Gastrocnemius medialis (tissue), 4 donors: ENCODE results near the gene ALDH1B1.

Experiments used
- CTCF ChIP-seq, 5 experiments: fragments of 450-650 bp in 3 of 5; fragments of 200-600 bp in 2 of 5; sonication (generic) in 2 of 5; IDR thresholded peaks in 4 of 5; conservative IDR thresholded peaks in 1 of 5; 1 replicate in 4 of 5; 2 replicates in 1 of 5; pipeline ENCODE4 v1.5.1; 2016 to 2019; ENCODE audit warnings: antibody characterized with exemption in 5 of 5, mild to moderate bottlenecking in 3 of 5, moderate library complexity in 3 of 5
- POLR2A ChIP-seq, 2 donors: fragments of 450-650 bp; IDR thresholded peaks; one replicate each; pipeline ENCODE4 v1.6.1; 2017; ENCODE audit warnings: antibody characterized with exemption in 2 of 2, mild to moderate bottlenecking in 2 of 2, moderate library complexity in 2 of 2

- TF ChIP-seq CTCF (IDR thresholded peaks at IDR 0.05 in 4 of 5, conservative IDR thresholded peaks at IDR 0.05 in 1 of 5) (no peak), POLR2A (IDR thresholded peaks at IDR 0.05) (no peak)
These were observed 43.0 kb downstream of the ALDH1B1 start for GRCh38 chr9:38435521-38435920.
